GM19238 (cell line): ENCODE measurements around the gene GNB5.

ENCODE experiments used
- DNase-seq: peaks from one replicate; pipeline ENCODE4 v3.0.0; 2011; ENCODE audit warnings: low spot score; ENCODE audit not compliant: insufficient read length

The GNB5 gene

GRCh38 chr15:52067545-52067926, 123.7 kb downstream of the GNB5 start:
- DNase-seq: no peak

GRCh38 chr15:52066842-52067544, 124.2 kb downstream of the GNB5 start:
- DNase-seq: no peak
